Measurements from ENCODE around the gene LEP. TPM values are rescaled to one million over a fixed set of nuclear protein-coding genes. Genes with fewer than 3 reads are reported as not detected.

The LEP gene
- total RNA-seq, 2 donors from 2014 or later, result not detected

- Histone ChIP-seq H3K27ac (no peak overlapping the region), H3K4me3 (no peak overlapping the region), H3K36me3 (no peaks in the 10 kb centered on the region), H3K27me3 (replicated peaks; ENCODE audit: insufficient read depth) (peaks cover 15% of the 10 kb centered on the region), H3K4me1 (replicated peaks) (no peaks in the 10 kb centered on the region), H3K9me3 (no peaks in the 10 kb centered on the region)
- intact Hi-C loops (cut with DNase I), result no loop called here
- no peak for TF ChIP-seq POLR2AphosphoS5 (IDR thresholded peaks at IDR 0.05)
- TF ChIP-seq POLR2A (IDR thresholded peaks at IDR 0.05), result no peak
- no peak for TF ChIP-seq CTCF (IDR thresholded peaks at IDR 0.05)
- DNase-seq (ENCODE audit: low spot score), result no peak
- 92% methylated on average over 3 of the region's 3 CpGs for WGBS
These were observed 3.8 kb downstream of the LEP start for GRCh38 chr7:128244861-128245260.

DNA sequence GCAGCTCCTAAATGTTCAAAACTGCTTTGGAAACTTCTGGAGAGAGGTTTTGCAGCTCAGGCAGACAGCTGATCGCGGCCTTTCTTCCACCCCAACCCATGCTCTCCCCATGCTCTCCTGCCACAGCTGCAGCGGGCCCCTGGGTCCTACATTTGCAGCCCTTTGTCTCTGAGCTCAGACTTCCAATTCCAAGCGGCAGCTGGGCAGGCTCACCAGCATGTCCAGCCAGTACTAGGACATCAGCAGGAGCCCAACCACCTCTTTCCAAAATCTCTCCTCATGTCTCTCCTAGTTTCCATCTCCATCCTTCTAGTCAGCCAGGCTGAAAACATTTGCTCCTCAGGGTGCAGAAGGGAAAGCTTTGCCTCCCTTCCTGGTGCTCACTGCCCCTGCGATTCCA, 6.0 kb downstream of the LEP start:
- Histone ChIP-seq H3K4me1 (replicated peaks) (no peaks in the 10 kb centered on the region), H3K36me3 (no peaks in the 10 kb centered on the region), H3K27me3 (replicated peaks; ENCODE audit: insufficient read depth) (no peaks in the 10 kb centered on the region), H3K27ac (no peak overlapping the region), H3K9me3 (no peaks in the 10 kb centered on the region), H3K4me3 (no peak overlapping the region)
- TF ChIP-seq POLR2A (IDR thresholded peaks at IDR 0.05) (no peak), CTCF (IDR thresholded peaks at IDR 0.05) (no peak)
- 82% methylated on average over 5 of the region's 5 CpGs for WGBS
- no peak for DNase-seq (ENCODE audit: low spot score)
- intact Hi-C loops (cut with DNase I), result no loop called here

GRCh38 chr7:128247640-128248194, 6.6 kb downstream of the LEP start:
- TF ChIP-seq POLR2A (IDR thresholded peaks at IDR 0.05) (no peak), CTCF (IDR thresholded peaks at IDR 0.05) (no peak), POLR2AphosphoS5 (IDR thresholded peaks at IDR 0.05) (no peak)
- H3K4me3 ChIP-seq, result no peak overlapping the region
- DNase-seq (ENCODE audit: low spot score), result no peak
- no peaks in the 10 kb centered on the region for H3K4me1 ChIP-seq (replicated peaks)
- H3K36me3 ChIP-seq, result no peaks in the 10 kb centered on the region
- intact Hi-C loops (cut with DNase I), result no loop called here
- WGBS, result 82% methylated on average over 7 of the region's 7 CpGs
- H3K27me3 ChIP-seq (replicated peaks; ENCODE audit: insufficient read depth), result no peaks in the 10 kb centered on the region
- no peak overlapping the region for H3K27ac ChIP-seq
- no peaks in the 10 kb centered on the region for H3K9me3 ChIP-seq

GRCh38 chr7:128251337-128251736, 10.3 kb downstream of the LEP start:
- H3K4me3 ChIP-seq, result no peak overlapping the region
- no peak overlapping the region for H3K27ac ChIP-seq
- H3K27me3 ChIP-seq (replicated peaks; ENCODE audit: insufficient read depth), result no peaks in the 10 kb centered on the region
- TF ChIP-seq POLR2A (IDR thresholded peaks at IDR 0.05), result no peak
- no peak for TF ChIP-seq CTCF (IDR thresholded peaks at IDR 0.05)
- no peak for TF ChIP-seq POLR2AphosphoS5 (IDR thresholded peaks at IDR 0.05)
- intact Hi-C loops (cut with DNase I), result no loop called here
- no peaks in the 10 kb centered on the region for H3K9me3 ChIP-seq
- no peaks in the 10 kb centered on the region for H3K36me3 ChIP-seq
- 69% methylated on average over 4 of the region's 4 CpGs for WGBS
- no peaks in the 10 kb centered on the region for H3K4me1 ChIP-seq (replicated peaks)
- no peak for DNase-seq (ENCODE audit: low spot score)

- no peaks in the 10 kb centered on the region for H3K27me3 ChIP-seq (replicated peaks; ENCODE audit: insufficient read depth)
- H3K4me1 ChIP-seq (replicated peaks), result no peaks in the 10 kb centered on the region
- no peak overlapping the region for H3K4me3 ChIP-seq
- no peak for TF ChIP-seq POLR2AphosphoS5 (IDR thresholded peaks at IDR 0.05)
- WGBS, result 96% methylated on average over 8 of the region's 8 CpGs
- H3K9me3 ChIP-seq, result no peaks in the 10 kb centered on the region
- intact Hi-C loops (cut with DNase I), result no loop called here
- H3K36me3 ChIP-seq, result no peaks in the 10 kb centered on the region
- no peak for DNase-seq (ENCODE audit: low spot score)
- H3K27ac ChIP-seq, result no peak overlapping the region
These were observed 12.6 kb downstream of the LEP start for GRCh38 chr7:128253701-128254100.
